ENCODE results near the gene GLYR1.
A peak's percentile ranks its signal among the peaks of the same experiment; 100 is the strongest.

The GLYR1 gene

DNA sequence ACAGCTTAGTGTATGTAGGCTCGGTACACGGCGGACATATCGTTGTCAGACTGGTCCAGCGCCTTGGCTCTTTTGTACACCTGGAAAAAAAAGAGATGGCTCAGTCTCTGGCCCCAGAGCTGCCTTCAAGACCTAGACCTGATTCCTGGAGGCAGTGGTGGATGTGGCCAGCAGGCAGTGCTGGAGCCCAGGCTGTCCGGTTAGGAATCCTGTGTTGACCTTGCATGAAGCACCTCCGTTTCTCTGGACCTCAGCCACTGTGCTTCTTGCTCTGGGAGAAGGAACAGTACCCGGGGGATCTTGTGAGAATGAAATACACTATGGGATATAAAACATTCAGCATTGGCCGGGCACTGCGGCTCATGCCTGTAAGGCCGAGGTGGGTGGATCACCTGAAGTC is 41.9 kb downstream of the GLYR1 start:
- no peak for DNase-seq (ENCODE audit: low spot score)

DNA sequence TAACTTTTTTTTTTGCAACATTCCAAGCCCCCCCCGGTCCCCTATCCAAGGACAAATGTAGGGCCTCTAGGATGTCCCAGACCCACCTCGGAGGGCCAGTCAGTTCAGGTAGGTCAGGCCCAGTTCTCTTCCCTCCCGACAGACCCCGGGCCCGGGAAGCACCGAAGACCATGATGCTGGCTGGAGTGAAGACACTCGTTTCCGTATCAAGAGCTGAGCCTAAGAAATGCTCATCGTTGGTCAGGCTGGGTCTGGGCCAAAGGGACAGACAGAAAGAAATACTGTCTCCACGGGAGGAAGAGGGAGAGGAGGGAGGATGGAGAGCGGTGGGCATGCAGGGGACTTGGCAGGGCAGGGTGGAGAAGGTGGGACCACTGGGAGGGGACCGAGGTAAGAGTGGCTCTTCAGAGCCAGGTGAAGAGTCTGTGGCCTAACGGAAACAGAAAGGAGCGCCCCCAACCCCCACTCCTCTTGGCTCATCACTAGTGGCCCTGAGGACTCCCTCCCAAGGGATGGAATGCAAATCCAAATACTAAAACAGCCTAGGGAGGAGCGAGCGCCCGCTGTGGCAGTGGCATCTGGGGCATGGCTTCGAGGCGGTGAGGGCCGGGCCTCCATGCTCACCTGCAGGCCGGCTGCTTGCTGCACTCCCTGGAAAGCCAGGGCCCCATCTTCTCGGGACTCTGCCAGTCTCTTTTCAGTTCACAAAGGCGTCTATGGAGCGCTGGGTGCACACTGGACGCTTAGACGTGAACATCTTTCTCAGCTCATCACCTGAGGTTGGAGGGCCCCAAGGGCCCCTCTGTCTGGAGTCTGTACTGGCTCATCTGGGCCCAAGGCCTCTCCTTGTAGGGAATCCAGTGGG is 43.0 kb downstream of the GLYR1 start:
- no peak for DNase-seq (ENCODE audit: low spot score)

DNA sequence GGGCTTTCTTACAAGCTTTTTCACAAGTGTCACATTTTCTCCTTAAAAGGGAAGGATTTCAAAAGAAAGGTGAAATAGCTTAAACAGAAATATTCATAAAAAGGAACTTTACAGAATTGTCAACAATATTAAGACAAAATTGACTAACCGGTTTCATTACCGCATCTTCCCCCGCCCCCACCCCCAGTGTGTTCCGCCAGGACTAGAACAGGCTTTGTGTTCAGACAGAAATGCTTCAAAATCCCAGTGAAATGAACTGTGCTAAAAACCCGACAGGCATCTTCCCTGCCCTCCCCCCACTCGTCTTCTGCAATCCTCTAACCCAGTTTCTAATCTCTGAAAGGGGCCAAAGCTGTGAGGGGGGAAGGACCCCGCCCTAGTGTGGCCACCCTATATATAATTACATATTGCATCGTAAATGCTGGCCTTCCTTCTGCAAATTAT is 43.7 kb downstream of the GLYR1 start:
- DNase-seq (ENCODE audit: low spot score), result no peak

DNA sequence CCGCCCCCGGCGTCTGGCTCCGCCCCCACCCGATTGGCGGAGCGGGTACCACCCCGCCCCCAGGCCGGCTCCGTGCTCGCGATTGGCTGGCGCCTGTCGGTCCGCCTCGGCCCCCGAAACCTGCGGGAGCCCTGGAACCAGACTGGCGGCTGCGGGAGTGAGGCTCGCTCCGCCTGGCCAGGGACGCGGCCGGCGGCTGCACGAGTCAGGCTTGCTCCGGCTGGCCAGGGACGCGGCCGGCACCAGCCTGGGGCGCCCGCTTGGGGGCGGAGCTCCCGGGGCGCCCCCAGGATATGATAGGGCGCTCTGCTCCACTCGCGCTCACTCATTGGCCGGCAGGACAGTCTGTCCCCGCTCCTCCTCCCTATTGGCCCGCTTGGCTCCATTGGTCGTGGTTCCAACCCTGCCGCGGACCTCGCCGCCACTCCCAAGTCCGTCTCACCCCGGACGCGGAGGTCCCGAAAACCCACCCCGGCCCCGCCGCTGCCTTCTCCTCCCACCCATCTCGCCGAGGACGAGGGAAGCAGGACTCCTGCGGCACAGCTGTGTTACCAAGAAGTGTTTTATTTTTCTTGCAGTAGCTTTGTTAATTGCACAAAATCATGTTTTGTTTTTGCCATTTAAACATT is 44.3 kb downstream of the GLYR1 start:
- peak; percentile 92 for DNase-seq (ENCODE audit: low spot score)

DNA sequence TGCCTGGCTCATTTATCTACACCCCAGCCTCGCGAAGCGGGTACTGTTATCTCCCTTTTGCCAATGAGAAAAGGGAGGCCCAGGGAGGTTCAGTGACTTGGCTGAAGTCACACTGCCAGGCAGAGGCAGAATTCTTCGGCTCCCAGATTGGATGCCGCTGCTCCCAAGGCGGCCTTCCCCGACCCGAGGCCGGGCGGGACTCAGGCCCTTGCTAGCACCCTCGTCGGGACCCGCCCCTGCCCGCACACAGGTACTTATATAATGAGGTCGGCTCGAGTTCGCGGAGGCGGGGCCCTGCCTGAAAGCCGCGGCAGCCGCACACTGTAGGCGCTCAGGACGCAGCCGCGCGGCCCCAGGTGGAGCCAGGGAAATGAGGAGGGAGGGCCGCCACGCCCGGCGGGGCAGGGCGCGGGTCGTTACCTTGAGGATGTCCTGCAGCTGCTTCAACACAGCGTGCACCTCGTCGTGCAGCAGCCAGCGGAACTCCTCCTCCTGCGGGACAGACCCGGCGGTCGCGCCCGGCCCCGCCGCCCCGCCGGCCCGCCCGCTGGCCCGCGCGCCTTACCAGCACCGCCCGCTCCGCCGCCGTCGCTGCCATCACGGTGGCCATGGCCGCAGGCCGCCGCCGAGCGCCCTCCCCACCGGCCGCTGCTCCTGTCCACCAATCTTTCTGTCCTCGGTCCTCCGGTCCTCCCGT is 45.0 kb downstream of the GLYR1 start, which contains the start of gene ROGDI:
Gene ROGDI (minus strand): TSS at position 672 of the 697 bp plus-strand sequence. CDS start 62 bp downstream, at position 610.
- peak; percentile 92 for DNase-seq (ENCODE audit: low spot score)

DNA sequence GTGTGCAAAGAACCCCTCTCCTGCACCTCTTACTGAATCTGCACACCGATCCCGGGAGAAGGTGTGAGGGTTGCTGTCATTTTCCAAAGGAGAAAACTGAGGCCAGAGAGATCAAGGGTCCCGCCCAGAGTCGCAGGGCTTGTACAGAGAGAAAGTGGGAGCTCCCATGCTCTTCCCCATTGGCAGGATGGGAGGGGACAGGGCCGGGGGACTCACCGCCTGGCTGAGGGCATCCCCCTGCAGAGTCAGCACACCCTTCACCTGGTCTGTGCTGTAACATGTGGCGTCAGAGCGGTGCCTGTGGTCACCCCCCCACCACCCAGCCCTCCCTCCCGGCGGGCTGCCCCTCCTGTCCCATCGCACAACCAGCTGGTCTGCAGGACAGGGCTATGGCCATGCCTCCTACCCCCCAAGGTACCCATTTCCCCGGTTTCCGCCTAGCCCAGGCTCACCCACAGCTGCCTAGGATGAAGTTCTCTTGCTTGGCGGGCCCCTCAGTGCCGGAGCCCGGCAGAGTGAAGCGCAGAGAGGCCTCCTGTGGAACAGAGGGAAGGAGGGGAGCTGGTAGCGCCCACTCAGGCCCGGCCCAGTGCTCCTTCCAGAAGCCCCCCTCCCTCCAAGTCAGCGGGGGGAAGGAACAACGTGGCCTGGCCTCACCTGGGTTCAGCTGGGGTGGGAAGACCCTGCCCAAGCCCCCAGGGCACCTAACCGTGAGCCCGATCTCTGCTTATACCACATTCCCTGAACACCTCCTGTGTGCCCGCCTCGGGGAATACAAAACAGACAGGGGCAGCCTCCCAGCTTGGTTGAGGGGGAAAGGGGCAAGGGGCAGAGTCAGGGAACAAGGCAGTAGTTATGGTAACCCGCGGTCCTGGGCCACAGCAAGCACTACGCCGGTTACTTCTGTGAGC is 45.8 kb downstream of the GLYR1 start:
- no peak for DNase-seq (ENCODE audit: low spot score)

DNA sequence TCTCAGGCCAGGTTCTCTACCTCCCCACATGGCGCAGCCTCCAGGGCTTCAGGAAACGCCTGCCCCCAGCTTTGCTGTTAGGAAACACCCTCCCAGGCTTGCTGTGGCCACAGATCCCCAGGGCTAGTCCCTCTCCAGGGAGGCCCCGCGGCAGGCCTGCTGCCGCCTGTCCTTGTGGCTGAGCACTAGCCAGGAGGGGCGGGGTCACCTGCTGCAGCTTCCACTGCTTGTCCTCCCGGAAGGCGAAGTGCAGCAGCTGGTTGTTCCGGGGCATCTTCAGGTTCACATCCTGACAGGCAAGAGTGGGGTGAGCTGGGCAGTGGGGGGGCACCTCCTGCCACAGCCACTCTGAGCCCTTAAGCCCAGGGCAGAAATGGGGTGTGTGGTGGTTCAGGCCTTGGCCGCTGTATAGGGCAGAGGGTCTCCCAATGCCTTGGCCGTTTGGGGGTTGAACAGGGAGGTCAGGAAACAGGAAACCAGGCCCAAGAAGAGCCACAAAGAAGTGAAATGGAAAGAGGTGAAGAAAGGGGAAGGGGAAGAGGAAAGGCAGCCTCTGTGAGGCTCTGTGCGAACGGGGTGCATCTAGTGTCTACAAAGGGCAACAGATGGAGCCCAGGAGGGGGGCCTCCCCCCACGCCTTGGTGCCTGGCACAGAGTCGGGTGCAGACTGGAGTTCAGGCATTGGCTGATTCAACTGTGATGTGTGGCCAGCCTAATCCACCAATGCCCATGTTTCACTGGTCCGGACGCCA is 46.6 kb downstream of the GLYR1 start:
- DNase-seq (ENCODE audit: low spot score), result no peak

DNA sequence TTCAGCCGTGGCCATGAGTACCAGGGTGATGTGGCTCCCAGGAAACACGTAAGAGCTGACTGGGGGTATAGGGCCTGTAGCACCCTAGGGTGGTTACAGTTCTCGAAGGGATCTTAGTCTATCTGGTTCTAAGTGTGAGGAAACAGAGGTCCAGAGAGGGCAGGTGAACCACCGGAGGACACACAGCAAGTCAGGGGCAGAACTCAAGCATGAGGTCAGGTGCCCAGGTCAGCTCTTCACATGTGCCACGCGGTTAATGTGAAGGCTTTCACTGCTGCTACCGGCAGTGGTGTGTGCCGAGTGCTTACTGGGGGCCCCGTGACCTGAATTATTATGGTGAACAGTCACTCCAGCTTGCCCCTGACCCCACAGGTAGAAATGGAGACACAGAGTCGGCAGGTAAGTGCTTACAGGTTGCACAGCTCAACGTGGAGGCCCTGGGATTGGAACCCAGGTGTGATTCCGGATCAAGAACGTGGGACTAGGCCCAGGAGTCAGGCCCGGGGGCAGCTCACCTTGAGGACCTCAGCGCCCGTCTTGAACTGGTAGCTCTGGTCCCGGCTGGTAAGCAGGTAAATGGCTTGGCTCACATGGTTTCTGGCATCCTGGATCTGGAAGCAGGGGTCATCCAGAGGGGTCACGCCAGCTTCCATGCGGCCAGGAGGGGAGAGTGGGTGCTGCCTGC is 47.8 kb downstream of the GLYR1 start:
- DNase-seq (ENCODE audit: low spot score), result no peak

DNA sequence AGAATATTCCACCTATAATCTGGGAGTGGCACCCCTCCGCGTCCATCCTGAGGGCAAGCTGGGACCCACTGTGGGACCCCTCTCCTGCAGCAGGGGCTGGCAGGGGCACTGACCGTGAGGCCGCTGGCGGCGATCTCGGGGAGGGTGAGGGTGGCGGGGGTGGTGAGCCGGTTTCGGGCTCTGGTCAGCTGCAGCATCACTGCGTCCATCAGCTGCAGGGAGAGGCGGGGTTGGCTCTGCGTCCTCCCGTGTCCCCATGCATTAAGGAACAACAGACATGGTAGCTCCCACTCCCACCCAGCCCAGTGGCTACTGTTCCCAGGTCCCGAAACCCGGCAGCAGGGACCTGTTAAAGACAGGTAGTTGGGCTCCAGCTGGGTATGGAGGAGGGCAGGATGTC is 48.6 kb downstream of the GLYR1 start:
- no peak for DNase-seq (ENCODE audit: low spot score)

DNA sequence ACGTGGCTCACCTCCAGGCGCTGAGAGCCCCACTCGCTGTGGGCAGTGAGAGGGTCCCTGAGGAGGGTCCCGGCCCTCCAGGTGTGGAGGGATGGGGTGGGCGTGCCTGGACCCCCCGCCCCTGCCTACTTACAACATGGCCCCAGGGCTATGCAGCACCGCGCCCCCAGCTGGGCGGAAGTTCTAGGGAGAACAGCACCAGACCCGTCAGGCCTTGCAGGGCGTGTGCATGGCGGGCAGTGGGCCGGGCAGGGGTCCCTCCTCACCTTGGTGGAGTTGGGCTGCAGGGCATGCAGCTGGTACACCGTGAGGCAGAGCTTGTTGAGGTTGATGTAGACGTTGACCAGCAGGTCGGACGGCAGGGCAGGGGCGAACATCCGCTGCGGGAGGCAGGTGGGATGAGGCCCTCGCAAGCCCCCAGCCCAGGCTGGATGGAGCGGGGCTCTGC is 49.3 kb downstream of the GLYR1 start:
- no peak for DNase-seq (ENCODE audit: low spot score)

DNA sequence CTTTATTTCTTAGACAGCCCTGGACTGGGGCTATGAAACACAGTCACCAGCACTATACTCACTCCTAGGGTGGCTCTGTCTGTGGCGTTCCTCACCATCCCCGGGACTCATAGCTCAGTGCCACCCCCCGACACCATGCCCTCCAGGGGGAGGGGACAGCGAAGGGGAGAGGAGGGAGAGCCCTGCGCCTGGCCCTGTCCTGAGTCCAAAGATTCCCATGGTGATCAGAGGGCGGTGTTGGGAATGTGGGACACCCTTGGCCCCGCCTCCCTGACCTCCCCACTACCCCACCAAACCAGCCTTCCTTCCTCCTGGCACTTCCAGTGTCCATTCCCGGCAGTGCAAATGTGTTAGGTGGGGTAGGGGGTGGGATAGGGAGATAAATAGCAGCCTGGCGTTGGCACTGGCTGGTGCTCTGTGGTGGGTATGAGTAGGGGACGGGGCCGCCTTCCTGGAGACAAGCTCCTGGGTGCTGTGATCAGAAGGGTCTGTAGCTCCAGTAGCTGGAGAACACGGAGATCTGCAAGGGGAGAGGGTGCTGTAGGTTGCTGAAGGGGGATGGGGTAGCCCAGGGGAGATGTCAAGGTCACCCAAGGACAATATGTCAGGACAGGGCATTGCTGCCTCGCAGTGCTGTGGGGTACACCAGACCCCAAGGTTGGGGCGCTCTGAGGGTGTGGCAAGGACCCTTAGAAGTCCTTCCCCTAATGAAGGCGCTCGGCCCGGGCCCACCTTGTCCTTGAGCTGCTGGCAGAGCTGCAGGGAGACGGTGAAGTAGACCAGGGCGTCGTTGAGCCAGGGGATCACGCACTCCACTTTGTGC is 49.9 kb downstream of the GLYR1 start:
- DNase-seq (ENCODE audit: low spot score), result no peak

DNA sequence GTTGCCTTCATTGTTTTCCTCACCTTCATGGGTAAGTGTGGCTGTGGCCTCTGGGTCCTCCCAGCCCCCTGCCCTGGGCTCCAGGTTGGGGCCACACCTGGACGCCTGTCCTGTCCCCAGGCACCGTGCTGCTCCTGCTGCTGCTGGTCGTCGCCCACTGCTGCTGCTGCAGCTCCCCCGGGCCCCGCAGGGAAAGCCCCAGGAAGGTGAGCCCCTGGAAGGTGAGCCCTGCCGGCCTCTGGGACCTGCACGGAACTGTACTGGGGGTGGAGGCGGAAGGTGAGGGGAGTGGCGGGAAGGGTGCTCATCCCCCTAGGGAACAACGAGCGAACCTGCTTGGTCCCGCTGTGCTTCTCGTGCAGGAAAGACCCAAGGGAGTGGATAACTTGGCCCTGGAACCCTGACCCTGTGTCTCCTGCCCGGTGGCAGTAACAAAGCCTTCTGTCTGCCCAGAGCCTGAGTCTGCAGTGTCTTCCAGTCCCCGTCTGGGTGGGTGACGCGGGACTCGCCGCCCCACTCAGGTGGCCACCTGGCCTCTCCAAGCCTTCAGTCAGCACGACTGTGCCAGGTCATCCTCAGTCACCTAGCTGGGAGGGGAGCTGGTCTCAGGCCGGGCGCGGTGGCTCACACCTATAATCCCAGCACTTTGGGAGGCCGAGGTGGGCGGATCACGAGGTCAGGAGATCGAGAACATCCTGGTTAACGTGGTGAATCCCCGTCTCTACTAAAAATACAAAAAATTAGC is 51.1 kb downstream of the GLYR1 start:
- DNase-seq (ENCODE audit: low spot score), result no peak

DNA sequence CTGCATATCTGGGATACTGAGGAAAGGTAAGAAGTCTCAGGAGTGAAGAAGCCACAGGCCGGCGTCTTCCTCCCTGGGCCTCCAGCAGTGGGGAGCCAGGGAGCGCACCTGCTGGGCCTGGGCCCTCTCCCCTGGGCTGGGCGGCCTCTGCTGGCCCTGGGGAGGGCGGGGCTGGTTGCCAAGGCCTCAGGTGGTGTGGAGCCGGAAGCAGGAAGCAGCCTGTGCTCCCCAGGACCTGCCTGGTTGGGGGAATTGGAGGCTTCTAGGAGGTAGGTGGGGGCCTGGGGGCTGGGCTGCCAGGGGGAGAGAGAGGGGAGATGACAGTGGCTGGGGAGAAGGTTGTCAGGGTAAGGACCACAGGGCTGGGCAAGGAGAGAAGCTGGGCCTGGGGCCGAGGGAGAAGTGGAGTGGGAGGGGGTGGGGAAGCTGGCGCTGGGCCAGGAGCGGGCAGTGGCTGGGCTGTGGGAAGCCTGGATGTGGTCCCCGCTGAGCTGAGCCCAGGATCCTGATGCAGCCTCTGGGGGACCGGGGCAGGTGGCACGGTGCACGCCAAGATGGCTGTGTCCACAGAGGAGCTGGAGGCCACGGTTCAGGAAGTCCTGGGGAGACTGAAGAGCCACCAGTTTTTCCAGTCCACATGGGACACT is 51.8 kb downstream of the GLYR1 start, which contains the start of gene SMIM22:
Gene SMIM22 (plus strand): TSS at position 189 of the 647 bp plus-strand sequence. CDS start 366 bp downstream, at position 555.
- no peak for DNase-seq (ENCODE audit: low spot score)

DNA sequence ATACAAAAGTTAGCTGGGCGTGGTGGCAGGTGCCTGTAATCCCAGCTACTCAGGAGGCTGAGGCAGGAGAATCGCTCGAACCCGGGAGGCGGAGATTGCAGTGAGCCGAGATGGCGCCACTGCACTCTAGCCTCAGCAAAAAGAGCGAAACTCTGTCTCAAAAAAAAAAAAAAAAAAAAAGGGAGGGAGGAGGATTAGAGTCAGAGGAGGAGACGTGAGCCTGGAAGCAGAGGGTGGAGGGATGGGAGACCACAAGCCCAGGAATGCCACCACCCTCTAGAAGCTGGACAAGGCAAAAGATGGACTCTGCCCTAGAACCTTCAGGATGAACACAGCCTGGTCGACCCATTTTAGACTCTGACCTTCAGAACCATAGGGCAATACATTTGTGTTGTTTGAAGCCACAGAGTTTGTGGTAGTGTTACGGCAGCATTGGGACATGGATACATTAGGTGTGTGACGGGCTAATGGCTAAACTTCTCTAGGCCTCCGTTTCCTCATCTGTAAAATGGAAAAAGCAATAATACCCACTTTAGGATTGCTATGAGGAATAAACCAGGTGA is 54.1 kb downstream of the GLYR1 start:
- DNase-seq (ENCODE audit: low spot score), result no peak

DNA sequence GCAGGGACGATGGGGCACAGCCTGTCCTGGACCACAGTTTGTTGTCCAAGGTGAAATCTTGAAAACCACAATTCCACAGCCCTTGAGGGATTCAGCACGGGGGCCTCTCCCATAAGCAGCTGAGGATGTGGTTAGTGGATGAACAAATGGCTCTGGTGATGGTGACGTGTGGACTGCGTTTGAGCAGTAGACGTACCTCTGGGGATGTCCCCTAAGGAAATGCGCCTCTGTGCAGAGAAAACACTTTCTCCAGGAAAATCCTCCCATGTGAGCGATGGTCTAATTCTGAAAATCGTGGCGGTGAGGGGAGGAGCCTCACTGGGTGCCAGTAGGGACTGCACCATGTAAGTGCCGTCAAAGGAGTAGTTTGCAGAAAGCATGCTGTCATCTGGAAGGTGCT is 56.2 kb downstream of the GLYR1 start:
- no peak for DNase-seq (ENCODE audit: low spot score)

DNA sequence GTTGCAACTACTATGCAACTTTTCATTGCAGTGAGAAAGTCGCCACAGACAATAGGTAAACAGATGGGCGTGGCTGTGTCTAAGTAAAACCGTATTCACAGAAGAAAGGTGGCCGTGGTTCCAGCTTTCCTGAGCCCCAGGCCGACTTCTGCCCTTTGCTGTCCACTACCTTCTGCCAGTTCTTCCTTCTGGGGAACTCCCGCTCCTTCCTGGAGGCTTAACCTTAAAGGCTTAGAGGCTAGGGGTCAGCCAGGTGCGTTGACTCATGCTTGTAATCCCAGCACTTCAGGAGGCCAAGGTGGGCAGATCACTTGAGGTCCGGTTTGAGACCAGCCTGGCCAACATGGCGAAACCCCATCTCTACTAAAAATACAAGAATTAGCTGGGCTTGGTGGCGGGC is 56.8 kb downstream of the GLYR1 start:
- no peak for DNase-seq (ENCODE audit: low spot score)

DNA sequence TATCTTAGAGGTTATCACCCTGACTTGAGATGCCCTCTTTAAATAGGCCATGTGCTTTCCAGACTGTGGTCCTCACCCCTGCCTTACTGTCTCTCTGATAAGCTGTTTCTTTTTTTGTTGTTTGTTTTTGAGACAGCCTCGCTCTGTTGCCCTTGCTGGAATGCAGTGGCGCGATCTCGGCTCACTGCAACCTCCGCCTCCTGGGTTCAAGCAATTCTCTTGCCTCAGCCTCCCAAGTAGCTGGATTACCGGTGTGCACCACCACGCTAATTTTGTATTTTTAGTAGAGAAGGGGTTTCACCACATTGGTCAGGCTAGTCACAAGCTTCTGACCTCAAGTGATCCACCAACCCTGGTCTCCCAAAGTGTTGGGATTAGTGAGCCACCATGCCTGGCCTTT is 58.2 kb downstream of the GLYR1 start:
- DNase-seq (ENCODE audit: low spot score), result no peak

DNA sequence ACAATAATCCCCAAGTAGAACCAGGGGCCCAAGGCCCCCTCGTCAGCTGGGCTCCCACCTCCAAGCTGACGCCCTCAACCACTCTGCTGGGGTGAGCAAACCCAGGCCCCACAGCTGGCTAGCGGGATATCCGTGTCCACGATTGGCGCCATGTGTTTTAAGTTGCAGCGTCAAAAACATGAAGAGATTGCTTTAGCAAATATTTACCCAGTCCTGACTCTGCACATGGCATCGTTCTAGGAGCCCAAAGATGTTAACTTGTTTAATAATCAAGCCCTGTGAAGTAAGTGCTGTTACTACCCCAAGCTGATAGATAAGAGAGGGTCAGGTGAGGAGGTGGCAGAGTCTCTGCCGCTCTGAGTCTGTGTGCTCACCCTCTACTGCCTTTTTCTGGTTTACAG is 58.6 kb downstream of the GLYR1 start:
- no peak for DNase-seq (ENCODE audit: low spot score)

All from NAMALWA (cell line).